ENCODE measurements around the gene VWA8.
"Not testable (repeated sequence)": the region's sequence is repeated elsewhere in the genome, so short reads cannot be mapped to it uniquely, and the experiment has no call there.

Gene VWA8

DNA sequence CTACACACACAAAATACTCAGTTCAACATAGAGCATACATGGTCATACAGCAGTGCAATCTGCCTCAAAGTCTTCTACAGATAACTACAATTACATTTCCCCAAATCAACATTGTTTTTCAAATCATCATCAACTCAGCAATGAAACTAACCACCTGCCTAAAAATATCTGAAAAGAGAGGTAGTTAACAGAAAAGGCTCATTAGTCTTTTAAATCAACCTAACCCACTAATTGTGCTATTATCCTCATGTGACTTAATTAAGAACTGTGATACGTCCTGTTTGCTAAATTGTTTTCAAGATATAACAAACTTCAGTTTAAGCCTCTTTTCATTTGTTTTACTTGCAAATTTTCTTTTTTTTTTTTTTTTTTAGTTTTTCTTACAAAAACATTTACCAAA, 65.4 kb downstream of the VWA8 start:
- ATAC-seq (replicated peaks) (no peak), DNase-seq (no peak)
- H3K9me3 Mint-ChIP-seq, result no peaks in the 10 kb centered on the region
- H3K4me1 Mint-ChIP-seq, result no peaks in the 10 kb centered on the region
- no peak overlapping the region for H3K27ac Mint-ChIP-seq
- no peak overlapping the region for H3K4me3 Mint-ChIP-seq
- H3K36me3 Mint-ChIP-seq, result peaks cover 28 to 47% of the 10 kb centered on the region in 2 donors
- H3K27me3 Mint-ChIP-seq, result no peaks in the 10 kb centered on the region

DNA sequence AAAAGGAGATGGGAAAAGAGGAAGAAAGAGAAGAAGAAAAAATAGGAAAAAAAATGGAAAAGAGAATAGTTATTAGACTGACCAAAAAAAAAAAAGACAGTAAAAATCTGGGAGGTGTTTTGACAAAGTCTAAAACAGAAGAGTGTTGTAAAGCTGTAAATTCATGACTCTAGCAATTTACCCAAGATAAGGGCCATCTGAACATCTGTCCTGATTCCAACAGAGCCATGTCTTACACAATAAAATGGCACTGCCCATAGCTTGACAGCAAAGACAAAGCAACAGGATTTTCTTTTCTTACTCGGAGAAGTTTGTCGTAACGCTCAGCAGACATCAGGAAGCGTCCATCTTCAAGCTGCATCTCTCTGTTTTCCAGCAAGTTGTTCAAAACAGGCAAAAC, 69.8 kb downstream of the VWA8 start:
- ATAC-seq (replicated peaks) (no peak), DNase-seq (no peak)
- no peaks in the 10 kb centered on the region for H3K4me1 Mint-ChIP-seq
- no peak overlapping the region for H3K4me3 Mint-ChIP-seq
- no peaks in the 10 kb centered on the region for H3K27me3 Mint-ChIP-seq
- H3K9me3 Mint-ChIP-seq, result peaks cover 0 to 2% of the 10 kb centered on the region in 2 donors
- no peak overlapping the region for H3K27ac Mint-ChIP-seq
- H3K36me3 Mint-ChIP-seq, result peaks cover 34 to 53% of the 10 kb centered on the region in 2 donors

DNA sequence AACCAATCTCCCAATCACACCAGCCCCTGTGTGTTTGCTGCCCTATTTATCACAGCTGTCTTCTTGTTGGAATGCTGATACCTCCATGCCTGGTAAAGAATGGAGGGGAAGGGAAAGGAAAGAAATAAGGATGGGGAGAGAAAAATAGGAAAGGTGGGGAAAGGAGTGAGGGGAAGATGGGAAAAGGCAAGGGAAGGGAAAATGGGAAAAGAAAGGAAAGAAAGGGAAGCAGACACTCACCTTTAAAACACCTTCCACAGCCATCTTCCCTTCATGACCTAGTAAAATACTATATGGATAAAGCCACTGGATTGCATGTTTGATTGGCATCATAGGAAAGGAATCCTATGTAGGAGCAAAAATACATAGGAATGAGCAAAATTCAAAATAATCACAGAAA, 77.8 kb downstream of the VWA8 start:
- H3K27ac Mint-ChIP-seq, result no peak overlapping the region
- H3K9me3 Mint-ChIP-seq, result peaks cover 8 to 17% of the 10 kb centered on the region in 2 donors
- ATAC-seq (replicated peaks), result no peak
- H3K36me3 Mint-ChIP-seq, result peaks cover 55 to 60% of the 10 kb centered on the region in 2 donors
- no peak for DNase-seq
- H3K4me3 Mint-ChIP-seq, result no peak overlapping the region
- H3K4me1 Mint-ChIP-seq, result peaks cover 0 to 2% of the 10 kb centered on the region in 2 donors
- H3K27me3 Mint-ChIP-seq, result no peaks in the 10 kb centered on the region

DNA sequence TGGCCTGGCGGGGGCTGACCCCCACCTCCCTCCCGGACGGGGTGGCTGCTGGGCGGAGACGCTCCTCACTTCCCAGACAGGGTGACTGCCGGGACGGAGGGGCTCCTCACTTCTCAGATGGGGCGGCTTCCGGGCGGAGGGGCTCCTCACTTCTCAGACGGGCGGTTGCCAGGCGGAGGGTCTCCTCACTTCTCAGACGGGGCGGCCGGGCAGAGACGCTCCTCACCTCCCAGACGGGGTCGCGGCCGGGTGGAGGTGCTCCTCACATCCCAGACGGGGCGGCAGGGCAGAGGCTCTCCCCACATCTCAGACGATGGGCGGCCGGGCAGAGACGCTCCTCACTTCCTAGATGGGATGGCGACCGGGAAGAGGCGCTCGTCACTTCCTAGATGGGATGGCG, 79.0 kb downstream of the VWA8 start:
- not testable (repeated sequence) for DNase-seq; H3K4me3 Mint-ChIP-seq; H3K27ac Mint-ChIP-seq; H3K27me3 Mint-ChIP-seq; H3K4me1 Mint-ChIP-seq; ATAC-seq (replicated peaks)
- Mint-ChIP-seq H3K36me3 (peaks cover 48 to 52% of the 10 kb centered on the region in 2 donors), H3K9me3 (peaks cover 8 to 17% of the 10 kb centered on the region in 2 donors)

DNA sequence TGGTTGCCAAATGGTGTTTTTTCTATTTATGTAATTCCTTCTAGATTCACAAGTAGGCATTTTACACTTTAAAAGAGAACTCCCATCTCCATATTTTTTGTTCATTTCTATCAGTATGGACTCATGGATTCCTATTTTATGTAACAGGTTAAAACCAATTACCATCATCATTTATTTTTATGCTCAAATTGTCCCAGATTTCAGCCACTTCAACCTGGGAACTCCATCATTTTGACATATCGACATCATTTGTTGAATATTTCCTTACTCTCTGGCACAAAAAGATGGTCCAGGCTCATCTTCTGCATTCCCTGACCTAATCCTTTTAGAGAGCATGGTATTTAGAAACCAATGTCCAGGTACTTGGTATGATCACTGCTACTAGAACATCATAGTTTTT, 79.9 kb downstream of the VWA8 start:
- DNase-seq (no peak), ATAC-seq (replicated peaks) (no peak)
- no peak overlapping the region for H3K4me3 Mint-ChIP-seq
- peaks cover 8 to 15% of the 10 kb centered on the region in 2 donors for H3K9me3 Mint-ChIP-seq
- H3K4me1 Mint-ChIP-seq, result peaks cover 0 to 2% of the 10 kb centered on the region in 2 donors
- H3K27me3 Mint-ChIP-seq, result no peaks in the 10 kb centered on the region
- no peak overlapping the region for H3K27ac Mint-ChIP-seq
- H3K36me3 Mint-ChIP-seq, result peaks cover 43 to 47% of the 10 kb centered on the region in 2 donors

DNA sequence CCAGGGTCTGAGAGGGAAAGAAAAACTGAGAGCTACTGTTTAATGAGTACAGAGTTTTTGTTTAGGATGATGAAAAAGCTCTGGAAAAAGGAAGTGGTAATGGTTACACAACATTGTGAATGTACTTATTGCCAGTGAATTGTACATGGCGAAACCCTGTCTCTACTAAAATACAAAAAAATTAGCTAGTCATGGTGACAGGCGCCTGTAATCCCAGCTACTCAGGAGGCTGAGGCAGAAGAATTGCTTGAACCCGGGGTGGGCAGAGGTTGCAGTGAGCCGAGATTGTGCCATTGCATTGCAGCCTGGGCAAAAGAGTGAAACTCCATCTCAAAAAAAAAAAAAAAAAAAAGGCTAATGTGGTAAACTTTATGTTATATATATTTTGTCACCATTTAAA, 96.3 kb downstream of the VWA8 start:
- DNase-seq, result no peak
- Mint-ChIP-seq H3K9me3 (peaks cover 3% of the 10 kb centered on the region in 2 donors), H3K4me1 (peaks cover 8 to 18% of the 10 kb centered on the region in 2 donors), H3K27me3 (no peaks in the 10 kb centered on the region), H3K27ac (no peak overlapping the region), H3K4me3 (no peak overlapping the region), H3K36me3 (peaks cover 35 to 46% of the 10 kb centered on the region in 2 donors)
- no peak for ATAC-seq (replicated peaks)

DNA sequence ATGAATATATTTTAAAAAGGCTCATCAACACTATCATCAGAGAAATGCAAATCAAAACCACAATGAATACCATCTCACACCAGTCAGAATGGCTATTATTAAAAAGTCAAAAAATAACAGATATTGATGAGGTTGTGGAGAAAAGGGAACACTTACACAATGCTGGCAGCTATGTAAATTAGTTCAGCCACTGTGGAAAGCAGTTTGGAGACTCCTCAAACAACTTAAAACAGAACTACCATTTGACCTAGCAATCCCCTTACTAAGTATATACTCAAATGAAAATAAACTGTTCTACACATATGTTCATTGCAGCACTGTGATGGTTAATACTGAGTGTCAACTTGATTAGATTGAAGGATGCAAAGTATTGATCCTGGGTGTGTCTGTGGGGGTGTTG, 98.2 kb downstream of the VWA8 start:
- H3K4me3 Mint-ChIP-seq; DNase-seq; H3K27ac Mint-ChIP-seq; H3K27me3 Mint-ChIP-seq; H3K9me3 Mint-ChIP-seq; ATAC-seq (replicated peaks): not testable (repeated sequence)
- H3K4me1 Mint-ChIP-seq, result peaks cover 8 to 18% of the 10 kb centered on the region in 2 donors
- peaks cover 43 to 58% of the 10 kb centered on the region in 2 donors for H3K36me3 Mint-ChIP-seq

DNA sequence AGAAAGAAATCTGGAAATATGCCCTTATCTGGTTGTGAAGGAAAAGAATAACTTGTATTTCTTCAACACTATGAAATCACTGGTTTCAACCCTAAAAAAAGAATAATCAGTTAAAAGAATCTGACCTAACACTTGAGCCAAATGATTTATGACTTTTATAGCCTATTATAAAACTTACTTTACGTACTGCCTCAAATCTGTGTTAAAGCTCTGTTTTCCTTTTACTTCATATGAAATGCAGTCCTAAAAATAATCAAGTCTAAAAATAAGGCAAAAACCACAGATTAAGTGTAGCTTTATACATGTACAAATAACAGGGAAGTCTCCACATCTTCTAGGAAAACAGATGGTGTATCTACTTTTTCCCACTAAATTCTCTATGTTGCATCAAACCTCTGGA, 101.3 kb downstream of the VWA8 start:
- Mint-ChIP-seq H3K36me3 (peaks cover 48 to 63% of the 10 kb centered on the region in 2 donors), H3K27me3 (no peaks in the 10 kb centered on the region), H3K27ac (no peak overlapping the region), H3K9me3 (peaks cover 3% of the 10 kb centered on the region in 2 donors), H3K4me1 (peaks cover 8 to 18% of the 10 kb centered on the region in 2 donors), H3K4me3 (no peak overlapping the region)
- no peak for ATAC-seq (replicated peaks)
- DNase-seq, result no peak

DNA sequence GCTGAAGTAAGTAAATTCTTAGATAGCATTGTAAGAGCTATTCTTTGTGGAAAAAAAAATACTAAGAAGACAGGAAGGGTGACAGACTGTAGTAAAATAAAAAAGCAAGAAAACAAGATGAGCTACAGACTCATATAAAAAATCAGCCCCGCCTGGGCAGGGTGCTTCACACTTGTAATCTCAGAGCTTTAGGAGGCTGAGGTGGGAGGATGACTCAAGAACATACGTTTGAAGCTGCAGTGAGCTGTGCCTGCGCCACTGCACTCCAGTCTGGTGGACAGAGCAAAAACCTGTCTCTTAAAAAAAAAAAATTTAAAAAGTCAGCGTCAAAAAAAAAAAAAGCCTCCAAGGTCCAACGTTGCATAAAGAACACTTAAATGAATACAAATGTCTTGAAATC, 102.1 kb downstream of the VWA8 start:
- H3K4me3 Mint-ChIP-seq, result no peak overlapping the region
- H3K4me1 Mint-ChIP-seq, result peaks cover 8 to 18% of the 10 kb centered on the region in 2 donors
- no peak for ATAC-seq (replicated peaks)
- no peak for DNase-seq
- H3K9me3 Mint-ChIP-seq, result peaks cover 3% of the 10 kb centered on the region in 2 donors
- peaks cover 46 to 64% of the 10 kb centered on the region in 2 donors for H3K36me3 Mint-ChIP-seq
- H3K27me3 Mint-ChIP-seq, result no peaks in the 10 kb centered on the region
- no peak overlapping the region for H3K27ac Mint-ChIP-seq

DNA sequence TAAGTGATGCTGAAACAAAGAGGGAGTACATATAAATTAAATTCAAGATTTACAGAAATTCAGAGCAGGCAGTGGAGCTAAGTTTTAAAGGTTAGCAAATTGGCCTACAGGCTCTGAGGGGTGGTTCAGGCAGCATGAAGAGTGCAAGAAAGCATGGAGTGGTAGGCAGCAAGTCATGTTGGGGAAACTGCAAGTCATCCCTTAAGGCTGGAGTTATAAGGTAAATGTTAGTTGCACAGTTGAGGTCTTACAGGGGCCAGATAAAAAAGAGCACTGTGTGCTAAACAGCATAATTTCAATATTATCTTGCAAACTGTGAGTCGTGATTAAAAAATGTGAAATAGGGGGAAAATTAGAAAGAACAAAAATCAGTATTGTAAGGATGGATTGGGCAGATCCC, 106.2 kb downstream of the VWA8 start:
- H3K4me3 Mint-ChIP-seq, result no peak overlapping the region
- no peak for ATAC-seq (replicated peaks)
- H3K9me3 Mint-ChIP-seq, result peaks cover 0 to 1% of the 10 kb centered on the region in 2 donors
- peaks cover 3 to 6% of the 10 kb centered on the region in 2 donors for H3K4me1 Mint-ChIP-seq
- no peaks in the 10 kb centered on the region for H3K27me3 Mint-ChIP-seq
- DNase-seq, result no peak
- H3K36me3 Mint-ChIP-seq, result peaks cover 51 to 65% of the 10 kb centered on the region in 2 donors
- H3K27ac Mint-ChIP-seq, result no peak overlapping the region

DNA sequence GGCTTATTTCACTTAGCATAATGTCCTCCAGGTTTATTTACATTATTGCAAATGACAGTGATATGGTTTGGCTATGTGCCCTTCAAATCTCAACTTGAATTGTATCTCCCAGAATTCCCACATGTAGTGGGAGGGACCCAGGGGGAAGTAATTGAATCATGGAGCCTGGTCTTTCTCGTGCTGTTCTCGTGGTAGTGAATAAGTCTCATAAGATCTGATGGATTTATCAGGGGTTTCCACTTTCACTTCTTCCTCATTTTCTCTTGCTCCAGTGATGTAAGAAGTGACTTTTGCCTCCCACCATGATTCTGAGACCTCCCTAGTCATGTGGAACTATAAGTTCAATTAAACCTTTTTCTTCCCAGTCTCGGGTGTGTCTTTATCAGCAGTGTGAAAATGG, 109.6 kb downstream of the VWA8 start:
- H3K36me3 Mint-ChIP-seq, result peaks cover 48 to 70% of the 10 kb centered on the region in 2 donors
- peaks cover 3 to 6% of the 10 kb centered on the region in 2 donors for H3K4me1 Mint-ChIP-seq
- H3K27ac Mint-ChIP-seq, result no peak overlapping the region
- H3K9me3 Mint-ChIP-seq, result peaks cover 1 to 5% of the 10 kb centered on the region in 2 donors
- no peaks in the 10 kb centered on the region for H3K27me3 Mint-ChIP-seq
- ATAC-seq (replicated peaks) (no peak), DNase-seq (no peak)
- H3K4me3 Mint-ChIP-seq, result no peak overlapping the region

DNA sequence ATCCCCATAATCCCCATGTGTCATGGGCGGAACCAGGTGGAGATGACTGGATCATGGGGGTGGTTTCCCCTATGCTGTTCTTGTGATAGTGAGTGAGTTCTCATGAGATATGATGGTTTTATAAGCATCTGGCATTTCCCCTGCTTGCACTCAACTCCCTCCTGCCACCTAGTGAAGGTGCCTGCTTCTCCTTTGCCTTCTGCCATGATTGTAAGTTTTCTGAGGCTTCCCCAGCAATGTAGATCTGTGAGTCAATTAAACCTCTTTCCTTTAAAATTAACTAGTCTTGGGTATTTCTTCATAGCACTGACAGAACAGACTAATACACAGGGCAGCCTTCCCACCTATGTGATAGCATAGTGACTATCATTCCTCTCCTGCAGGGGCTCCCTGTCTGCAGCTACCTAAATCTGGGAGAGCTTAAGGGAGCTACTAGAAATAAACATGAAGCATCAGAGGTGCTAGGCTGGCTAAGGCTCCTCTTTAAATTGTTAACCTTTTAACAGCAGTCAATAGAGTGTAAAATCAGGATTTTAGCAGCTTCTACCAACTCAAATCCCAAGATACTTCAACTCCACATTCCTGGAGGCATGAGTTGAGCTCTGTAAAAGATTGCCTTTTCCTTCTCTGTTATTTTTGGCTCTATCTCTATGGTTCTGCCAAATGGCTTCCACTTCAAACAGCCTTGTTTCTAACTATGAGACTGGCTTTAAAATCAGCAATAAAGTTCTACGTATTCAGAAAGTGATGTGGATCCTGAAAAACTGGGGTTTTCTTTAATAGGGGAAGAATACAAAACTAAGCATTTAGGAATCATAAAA, 112.3 kb downstream of the VWA8 start:
- H3K27ac Mint-ChIP-seq, result no peak overlapping the region
- peaks cover 3 to 5% of the 10 kb centered on the region in 2 donors for H3K9me3 Mint-ChIP-seq
- H3K36me3 Mint-ChIP-seq, result peaks cover 47 to 76% of the 10 kb centered on the region in 2 donors
- ATAC-seq (replicated peaks) (no peak), DNase-seq (no peak)
- H3K4me3 Mint-ChIP-seq, result no peak overlapping the region
- no peaks in the 10 kb centered on the region for H3K27me3 Mint-ChIP-seq
- H3K4me1 Mint-ChIP-seq, result peaks cover 3 to 10% of the 10 kb centered on the region in 2 donors

DNA sequence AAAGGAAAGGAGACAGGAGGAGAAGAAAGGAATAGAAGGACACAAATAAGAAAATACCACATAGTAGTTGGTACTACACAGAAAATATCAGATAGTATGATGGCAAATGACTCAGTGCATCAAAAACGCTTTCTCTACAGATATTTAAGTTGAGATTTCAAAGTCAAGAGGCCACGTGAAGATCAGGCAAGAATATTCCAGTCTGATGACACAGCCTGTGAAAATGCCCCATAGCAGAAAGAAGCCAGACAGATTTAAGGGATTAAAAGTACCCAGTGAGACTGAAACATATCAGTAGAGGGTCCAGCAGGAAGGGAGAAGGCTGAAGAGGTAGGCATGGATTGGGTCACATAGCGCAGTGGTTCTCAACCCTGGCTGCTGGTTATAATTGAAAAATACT, 113.7 kb downstream of the VWA8 start:
- no peak for ATAC-seq (replicated peaks)
- Mint-ChIP-seq H3K27me3 (no peaks in the 10 kb centered on the region), H3K4me3 (no peak overlapping the region), H3K4me1 (peaks cover 6 to 24% of the 10 kb centered on the region in 2 donors), H3K27ac (no peak overlapping the region), H3K9me3 (peaks cover 3 to 5% of the 10 kb centered on the region in 2 donors), H3K36me3 (peaks cover 44 to 69% of the 10 kb centered on the region in 2 donors)
- no peak for DNase-seq

DNA sequence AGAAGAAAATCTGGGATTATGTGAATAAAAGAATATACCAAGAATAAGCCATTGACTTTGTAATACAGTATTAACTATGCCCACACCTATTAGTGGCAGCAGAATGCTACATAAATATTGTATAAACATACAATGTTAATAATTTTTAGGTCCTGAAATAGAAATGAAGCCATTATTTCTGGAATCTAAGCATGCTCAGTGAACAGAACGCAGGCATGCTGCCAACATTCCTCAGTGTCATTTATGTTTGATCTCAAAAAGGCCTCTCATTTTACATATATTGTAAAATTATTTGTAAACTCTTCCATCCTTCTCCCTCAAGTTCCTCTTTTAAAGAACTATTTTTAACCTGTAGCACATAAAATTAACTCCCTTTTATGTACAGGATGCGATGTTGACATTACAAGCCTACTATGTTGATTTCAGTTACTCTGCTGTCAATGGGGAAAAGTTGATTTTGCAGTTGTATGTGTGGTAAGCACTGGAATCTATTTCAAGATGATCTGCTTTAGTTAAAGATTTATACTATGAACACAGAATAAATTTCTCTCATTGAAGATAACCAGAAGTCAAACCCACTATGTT, 118.8 kb downstream of the VWA8 start:
- H3K27me3 Mint-ChIP-seq, result no peaks in the 10 kb centered on the region
- H3K36me3 Mint-ChIP-seq, result peaks cover 42 to 66% of the 10 kb centered on the region in 2 donors
- H3K4me3 Mint-ChIP-seq, result no peak overlapping the region
- H3K4me1 Mint-ChIP-seq, result peaks cover 9 to 36% of the 10 kb centered on the region in 2 donors
- DNase-seq (no peak), ATAC-seq (replicated peaks) (no peak)
- H3K9me3 Mint-ChIP-seq, result peaks cover 3 to 4% of the 10 kb centered on the region in 2 donors
- H3K27ac Mint-ChIP-seq, result no peak overlapping the region

DNA sequence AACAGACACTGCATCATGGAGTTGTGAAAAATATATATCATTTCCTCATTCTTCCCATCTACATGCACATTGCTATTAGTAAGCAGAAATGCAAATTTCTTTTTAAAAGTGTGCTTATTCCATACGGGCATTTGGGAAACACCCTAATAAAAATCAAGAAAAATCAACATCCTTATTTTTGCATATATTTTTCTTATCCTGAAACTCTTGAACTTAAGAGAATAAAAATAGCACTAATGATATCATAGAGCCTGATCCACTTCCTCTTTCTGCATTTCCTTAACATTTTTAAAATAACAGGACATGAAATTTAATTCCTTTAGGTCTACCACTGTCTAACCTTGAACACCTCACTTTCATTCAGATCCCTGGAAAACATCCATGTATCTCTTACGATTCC, 123.3 kb downstream of the VWA8 start:
- ATAC-seq (replicated peaks) (no peak), DNase-seq (no peak)
- Mint-ChIP-seq H3K27ac (no peak overlapping the region), H3K4me3 (no peak overlapping the region), H3K36me3 (peaks cover 36 to 51% of the 10 kb centered on the region in 2 donors), H3K27me3 (no peaks in the 10 kb centered on the region), H3K9me3 (peaks cover 0 to 7% of the 10 kb centered on the region in 2 donors), H3K4me1 (peaks cover 9 to 29% of the 10 kb centered on the region in 2 donors)
